Myocyte (in vitro differentiated cells): ENCODE results near the gene NTNG1. TPM values are rescaled to one million over a fixed set of nuclear protein-coding genes. Genes with fewer than 3 reads are reported as not detected.

ENCODE experiments used
- total RNA-seq: library from RNA; depleted of rRNA; stranded (reverse); fragments of >200 nt; gene quantifications from 2 replicates; pipeline ENCODE4 v1.2.3, GENCODE V29; 2014

NTNG1 gene
- total RNA-seq, 1 donor from 2014 or later, result 0.08 TPM

Other genes starting within 250 kb of the NTNG1 start
- gene PRMT6, start 84.4 kb upstream of the NTNG1 start, total RNA-seq, result 12.6 and 14.7 TPM in 2 replicates